Keratinocyte (primary cell): ENCODE data around the gene PSMB2.

ENCODE experiments used
- EZH2 ChIP-seq: IDR thresholded peaks from one replicate; pipeline ENCODE4 v1.6.1; 2012; ENCODE audit warnings: inconsistent platforms, mild to moderate bottlenecking, low read length, moderate library complexity
- TF ChIP-seq, protein P1 (sequence below), 3 experiments: IDR thresholded peaks in 1 of 3; conservative IDR thresholded peaks in 1 of 3; optimal IDR thresholded peaks in 1 of 3; 2 replicates in 2 of 3; 3 replicates in 1 of 3; pipeline versions ENCODE3 to v1.5.1; 2011; ENCODE audit warnings: low read length in 3 of 3, mild to moderate bottlenecking in 3 of 3, moderate library complexity in 2 of 3, control low read depth in 1 of 3, inconsistent platforms in 1 of 3; ENCODE audit not compliant: insufficient read depth in 2 of 3; ENCODE audit errors: extremely low read depth in 1 of 3

- no peak for TF ChIP-seq EZH2
- TF ChIP-seq, protein P1, sequence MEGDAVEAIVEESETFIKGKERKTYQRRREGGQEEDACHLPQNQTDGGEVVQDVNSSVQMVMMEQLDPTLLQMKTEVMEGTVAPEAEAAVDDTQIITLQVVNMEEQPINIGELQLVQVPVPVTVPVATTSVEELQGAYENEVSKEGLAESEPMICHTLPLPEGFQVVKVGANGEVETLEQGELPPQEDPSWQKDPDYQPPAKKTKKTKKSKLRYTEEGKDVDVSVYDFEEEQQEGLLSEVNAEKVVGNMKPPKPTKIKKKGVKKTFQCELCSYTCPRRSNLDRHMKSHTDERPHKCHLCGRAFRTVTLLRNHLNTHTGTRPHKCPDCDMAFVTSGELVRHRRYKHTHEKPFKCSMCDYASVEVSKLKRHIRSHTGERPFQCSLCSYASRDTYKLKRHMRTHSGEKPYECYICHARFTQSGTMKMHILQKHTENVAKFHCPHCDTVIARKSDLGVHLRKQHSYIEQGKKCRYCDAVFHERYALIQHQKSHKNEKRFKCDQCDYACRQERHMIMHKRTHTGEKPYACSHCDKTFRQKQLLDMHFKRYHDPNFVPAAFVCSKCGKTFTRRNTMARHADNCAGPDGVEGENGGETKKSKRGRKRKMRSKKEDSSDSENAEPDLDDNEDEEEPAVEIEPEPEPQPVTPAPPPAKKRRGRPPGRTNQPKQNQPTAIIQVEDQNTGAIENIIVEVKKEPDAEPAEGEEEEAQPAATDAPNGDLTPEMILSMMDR (optimal IDR thresholded peaks at IDR 0.05 in 1 of 3, IDR thresholded peaks at IDR 0.05 in 1 of 3, conservative IDR thresholded peaks at IDR 0.05 in 1 of 3; ENCODE audit: extremely low read depth in 1 of 3, insufficient read depth in 2 of 3, low read length in 3 of 3), result no peak
Measured at GRCh38 chr1:35629051-35629450, 12.3 kb downstream of the PSMB2 start.
